Measurements from ENCODE around the gene ARFGEF2.
"Not testable (repeated sequence)": the region's sequence is repeated elsewhere in the genome, so short reads cannot be mapped to it uniquely, and the experiment has no call there.

ARFGEF2 gene

DNA sequence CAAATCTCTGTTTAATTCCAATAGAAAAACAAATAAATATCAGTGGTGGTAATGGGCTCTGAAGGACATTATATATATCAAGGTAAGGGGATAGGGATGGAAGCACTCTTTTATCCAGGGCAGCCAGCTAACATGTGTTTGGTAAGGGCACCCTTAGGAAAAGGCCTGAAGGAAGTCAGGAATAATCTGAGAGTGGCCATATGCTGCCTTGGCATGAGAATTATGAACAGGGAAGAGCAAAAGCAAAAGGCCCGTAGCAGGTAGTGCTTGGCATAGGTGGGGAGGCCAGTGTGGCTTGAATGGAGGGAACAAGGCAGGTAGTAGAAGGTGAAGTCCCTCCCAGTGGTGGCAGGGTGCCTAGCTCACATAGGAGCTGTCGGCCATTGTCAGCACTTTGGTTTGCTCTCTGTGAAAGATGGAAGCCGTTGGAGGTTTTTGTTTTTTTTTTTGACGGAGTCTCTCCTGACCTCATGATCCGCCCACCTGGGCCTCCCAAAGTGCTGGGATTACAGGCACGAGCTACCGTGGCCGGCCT lies 85.0 kb downstream of the ARFGEF2 start:
- DNase-seq: no peak

- no peak for DNase-seq
Measured at GRCh38 chr20:49009899-49010631, 88.6 kb downstream of the ARFGEF2 start.

DNA sequence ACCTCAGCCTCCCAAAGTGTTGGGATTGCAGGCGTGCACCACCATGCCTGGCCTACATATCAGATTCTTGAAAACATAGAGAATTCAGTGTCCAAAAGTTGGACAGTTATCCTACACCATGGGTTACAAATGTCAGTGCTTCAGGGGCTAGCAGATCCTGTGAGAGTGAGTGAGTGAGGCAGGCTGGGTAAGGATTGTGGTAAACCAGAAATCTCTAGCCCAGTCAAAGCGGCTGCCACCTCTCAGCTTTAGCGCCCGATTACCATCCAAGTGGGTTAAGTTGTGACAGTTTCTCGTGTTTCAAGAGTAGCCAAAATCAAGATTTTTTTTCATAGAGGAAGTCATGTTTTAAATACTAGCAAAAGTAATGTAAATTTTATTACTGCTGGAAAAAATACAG lies 102.7 kb downstream of the ARFGEF2 start:
- DNase-seq: no peak

GRCh38 chr20:49028177-49028576 lies 106.7 kb downstream of the ARFGEF2 start:
- not testable (repeated sequence) for DNase-seq

DNA sequence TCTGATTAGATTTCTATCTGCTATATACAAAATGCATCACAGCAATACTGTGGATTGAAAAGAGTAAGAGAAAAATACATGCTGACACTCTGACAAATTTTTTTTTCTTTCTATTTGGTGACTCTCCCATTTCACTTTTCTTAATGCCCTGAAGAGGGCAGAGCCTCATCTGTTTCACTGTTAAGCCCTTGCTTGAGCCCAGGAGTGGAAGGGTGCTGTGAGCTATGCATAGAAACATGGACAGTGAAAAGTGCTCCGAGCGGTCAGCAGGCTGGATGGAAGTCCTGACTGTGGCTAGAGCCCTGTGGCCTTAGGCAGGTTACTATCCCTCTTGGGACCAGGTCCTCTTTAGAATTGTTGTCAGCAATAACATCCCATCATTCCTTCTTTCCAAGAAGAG lies 107.2 kb downstream of the ARFGEF2 start:
- DNase-seq: peak in 1 of 2 experiments; percentile 34

- no peak for DNase-seq
Measured at GRCh38 chr20:49029203-49029602, 107.7 kb downstream of the ARFGEF2 start.

GRCh38 chr20:49030954-49031619 lies 109.6 kb downstream of the ARFGEF2 start:
- no peak for DNase-seq

- no peak for DNase-seq
Measured at GRCh38 chr20:49032455-49032854, 110.9 kb downstream of the ARFGEF2 start.

- no peak for DNase-seq
Measured at GRCh38 chr20:49034070-49034732, 112.7 kb downstream of the ARFGEF2 start.

DNA sequence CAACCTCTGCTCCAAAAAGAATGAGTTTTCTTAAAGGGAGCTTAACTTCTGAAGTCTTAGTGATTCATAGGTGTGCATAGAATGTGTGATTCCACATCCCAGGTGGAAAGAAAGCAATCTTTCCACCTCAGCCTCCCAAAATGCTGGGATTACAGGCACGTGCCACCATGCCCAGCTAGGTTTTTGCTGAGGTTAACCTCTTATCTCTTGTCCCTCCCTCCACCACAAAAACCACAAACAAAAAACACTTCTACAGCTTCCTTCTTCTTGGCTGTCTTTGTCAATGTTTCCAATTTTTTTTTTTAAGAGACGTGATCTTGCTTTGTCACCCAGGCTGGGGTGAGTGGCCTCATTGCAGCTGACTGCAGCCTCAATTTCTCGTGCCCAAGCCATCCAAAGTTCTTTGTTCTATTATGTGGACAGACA lies 116.5 kb downstream of the ARFGEF2 start:
- DNase-seq: no peak

GRCh38 chr20:49039854-49040253 lies 118.3 kb downstream of the ARFGEF2 start:
- no peak for DNase-seq

DNA sequence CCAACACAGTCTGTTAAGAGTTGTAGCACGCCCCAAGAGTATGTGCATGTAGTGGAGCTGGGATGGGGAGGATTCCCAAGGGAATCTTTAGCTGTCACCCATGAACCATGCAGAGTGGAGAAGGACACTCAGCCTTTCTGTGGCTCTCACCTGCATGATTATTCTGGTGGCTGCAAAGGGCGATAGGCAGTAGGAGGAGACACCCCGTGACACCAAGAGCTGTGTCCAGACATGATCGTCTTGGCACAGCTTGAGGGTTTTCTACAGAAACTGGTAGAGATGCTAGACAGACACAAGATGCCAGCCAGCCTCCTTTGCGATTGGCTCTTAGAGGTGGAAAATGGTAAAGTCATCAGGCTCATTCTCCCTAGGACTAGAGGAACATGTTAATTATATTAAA lies 121.5 kb downstream of the ARFGEF2 start:
- DNase-seq: no peak

- DNase-seq: no peak
Measured at GRCh38 chr20:49045440-49046086, 124.1 kb downstream of the ARFGEF2 start.

- peak; percentile 69 to 90 for DNase-seq
Measured at GRCh38 chr20:49046087-49046900, 124.8 kb downstream of the ARFGEF2 start, which contains the start of gene CSE1L. CSE1L (plus strand) TSS chr20:49046312; CDS start chr20:49058464, 12,152 bp downstream.

DNA sequence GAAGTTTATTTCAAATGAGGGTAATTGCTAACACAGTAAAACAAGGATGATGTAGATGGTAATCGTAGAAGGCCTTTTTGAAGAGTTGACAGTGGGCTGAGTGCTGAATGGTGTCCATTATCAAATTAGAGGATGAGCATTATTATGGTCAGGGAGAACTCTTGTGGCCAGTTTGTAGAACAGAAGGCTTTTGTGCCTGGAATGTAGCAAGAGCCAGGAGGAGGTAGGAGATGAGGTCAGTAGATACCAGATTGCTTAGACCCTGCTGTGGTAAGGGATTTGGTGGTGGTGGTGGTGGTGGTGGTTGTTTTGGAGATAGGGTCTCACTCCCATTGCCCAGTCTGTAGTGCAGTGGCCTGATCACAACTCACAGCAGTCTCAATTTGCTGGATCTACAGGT lies 130.8 kb downstream of the ARFGEF2 start:
- no peak for DNase-seq

GRCh38 chr20:49054056-49054643 lies 132.6 kb downstream of the ARFGEF2 start:
- no peak for DNase-seq

DNA sequence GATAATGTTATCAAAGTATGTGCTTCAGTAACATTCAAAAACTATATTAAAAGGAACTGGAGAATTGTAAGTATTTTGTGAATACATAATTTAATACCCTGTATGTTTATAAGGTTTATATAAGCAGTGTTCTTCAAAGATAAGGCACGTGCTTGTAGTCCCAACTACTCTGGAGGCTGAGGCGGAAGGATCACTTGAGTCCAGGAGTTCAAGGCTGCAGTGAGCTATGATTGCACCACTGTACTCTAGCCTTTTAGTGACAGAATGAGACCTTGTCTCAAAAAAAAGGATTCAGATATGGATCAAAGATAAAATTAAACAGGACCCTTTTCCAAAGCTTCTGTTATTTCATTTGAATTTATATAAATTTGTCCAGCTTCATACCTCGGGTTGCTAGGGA lies 141.8 kb downstream of the ARFGEF2 start:
- DNase-seq: no peak

DNA sequence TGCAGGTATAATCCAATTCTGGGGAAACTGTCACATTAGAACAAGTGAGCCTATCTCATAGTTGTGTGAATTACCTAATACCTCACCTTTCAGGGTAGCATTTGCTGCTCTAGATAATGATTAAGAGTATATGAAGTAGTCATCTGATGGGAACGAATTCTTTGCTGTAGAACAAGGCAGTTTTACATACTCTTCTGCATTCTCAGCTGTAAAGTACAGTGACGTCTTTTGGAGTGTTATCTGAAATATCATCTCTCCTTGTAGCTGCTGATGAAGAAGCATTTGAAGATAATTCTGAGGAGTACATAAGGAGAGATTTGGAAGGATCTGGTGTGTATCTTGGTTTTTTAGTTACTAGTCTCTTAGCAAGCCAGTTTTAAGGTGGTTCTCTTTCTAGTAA lies 153.0 kb downstream of the ARFGEF2 start:
- DNase-seq: no peak

- DNase-seq: no peak
Measured at GRCh38 chr20:49078310-49078709, 156.8 kb downstream of the ARFGEF2 start.

DNA sequence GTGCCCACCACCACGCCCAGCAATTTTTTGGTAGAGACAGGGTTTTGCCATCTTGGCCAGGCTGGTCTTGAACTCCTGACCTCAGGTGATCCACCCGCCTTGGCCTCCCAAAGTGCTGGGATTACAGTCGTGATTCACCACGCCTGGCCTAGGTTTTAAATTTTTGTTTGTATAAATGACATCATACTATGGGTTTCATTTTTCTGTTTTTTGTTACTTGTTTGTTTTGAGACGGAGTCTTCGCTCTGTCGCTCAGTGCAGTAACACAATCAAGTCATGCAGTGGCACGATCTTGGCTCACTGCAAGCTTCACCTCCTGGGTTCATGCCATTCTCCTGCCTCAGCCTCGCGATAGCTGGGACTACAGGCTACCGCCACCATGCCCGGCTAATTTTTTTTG lies 160.8 kb downstream of the ARFGEF2 start:
- DNase-seq: not testable (repeated sequence)

Measured in SW 1271 (cell line).